KBM-7 (cell line): ENCODE data around the gene PPP2R5E.

Experiments
- DNase-seq: peaks from one replicate; pipeline ENCODE4 v3.0.0-alpha.2; 2015
- in situ Hi-C: fragments of 300-500 bp; cut with MboI; formaldehyde crosslinking; loops from 2 replicates; pipeline ENCODE4 v1.14.3; 2020; ENCODE audit warnings: low sequenced_read_pairs, low pct_unique_long_range_greater_than_20kb, mixed read lengths

PPP2R5E gene

DNA sequence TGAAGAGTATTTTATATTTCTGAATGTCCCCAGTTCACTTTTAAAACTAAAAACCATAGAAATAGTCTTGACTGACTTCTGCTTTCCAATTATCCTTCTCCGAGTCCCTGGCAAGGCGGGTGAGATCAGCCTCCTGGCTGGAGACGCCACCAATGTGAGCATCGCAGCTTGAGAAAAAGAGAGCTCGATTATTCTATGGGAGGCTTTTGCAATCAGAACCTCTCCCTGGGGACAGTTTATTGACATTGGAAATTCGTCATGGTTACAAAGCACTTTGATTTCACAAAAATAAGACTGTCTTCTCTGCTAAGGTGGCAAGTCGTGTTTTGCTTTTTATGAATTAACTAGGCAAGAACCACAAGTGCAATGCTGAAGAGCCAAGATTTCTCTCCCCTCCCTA, 200.8 kb downstream of the PPP2R5E start:
- no peak for DNase-seq
- in situ Hi-C loops = no loop called here

DNA sequence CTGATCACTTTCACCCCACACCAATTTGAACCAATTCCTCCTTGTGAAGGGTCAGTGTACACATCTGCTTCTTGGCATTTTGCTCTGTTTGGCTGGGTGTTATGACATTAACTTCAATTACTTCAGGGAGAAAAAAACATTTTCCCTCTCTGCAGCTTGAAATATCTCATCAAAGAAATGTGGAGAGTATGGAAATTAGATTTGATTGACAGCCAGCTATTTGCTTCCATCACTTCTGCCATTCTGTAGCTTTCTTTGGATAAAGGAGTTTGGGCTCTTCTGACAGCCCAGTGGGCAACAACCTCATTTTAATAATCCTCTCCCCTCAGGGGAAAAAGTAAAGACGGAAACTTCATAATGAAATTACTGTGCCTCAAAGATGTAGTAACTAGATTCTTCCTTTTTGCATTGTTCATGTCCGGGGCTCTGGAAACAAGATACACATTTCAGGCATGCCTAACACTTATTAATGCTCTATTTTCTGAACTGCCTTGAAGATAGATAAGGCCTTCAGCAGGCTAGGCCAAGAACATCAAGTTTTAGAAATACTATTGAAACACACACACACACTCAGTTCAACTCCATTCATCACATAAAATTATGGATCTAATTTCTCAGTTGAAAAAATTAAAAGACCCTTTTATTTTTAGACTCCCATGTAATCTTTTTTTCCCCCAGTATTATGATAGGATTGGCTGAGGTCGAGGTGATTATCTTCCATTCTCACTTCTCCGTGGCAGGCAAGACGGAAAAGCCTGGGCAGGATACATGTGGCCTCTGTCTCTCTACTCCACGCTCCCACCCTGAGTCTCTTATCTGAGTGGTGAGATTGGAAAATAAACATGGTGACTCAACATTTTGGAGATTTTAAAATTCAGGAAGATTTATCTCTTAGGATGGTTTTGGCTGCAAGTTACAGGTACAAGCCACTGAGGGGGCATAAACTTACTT, 214.1 kb downstream of the PPP2R5E start:
- in situ Hi-C loops = no loop called here
- no peak for DNase-seq

DNA sequence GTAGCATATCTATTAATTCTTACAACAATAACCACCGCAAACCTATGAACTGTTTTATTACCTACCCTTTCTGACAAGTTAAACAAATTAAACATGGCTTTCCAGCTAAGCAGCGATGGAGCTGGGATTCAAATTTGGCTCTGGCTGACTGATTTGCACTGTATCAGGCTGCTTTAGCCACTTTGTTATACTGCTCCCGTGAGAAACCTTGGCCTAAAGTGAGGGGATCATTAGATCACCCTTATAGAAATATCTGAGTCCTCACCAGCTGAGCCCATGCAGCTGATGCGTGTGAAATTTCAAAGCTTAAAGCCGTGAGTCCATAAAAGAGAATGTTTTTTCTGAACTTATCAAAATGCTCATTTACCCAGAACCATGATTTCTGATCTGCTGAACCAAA, 216.3 kb downstream of the PPP2R5E start:
- in situ Hi-C loops = no loop called here

GRCh38 chr14:63322897-63323573, 220.1 kb downstream of the PPP2R5E start:
- DNase-seq = no peak

More for the DNA sequence above, 216.3 kb downstream of the PPP2R5E start:
- DNase-seq = no peak

GRCh38 chr14:63322472-63322871, 220.7 kb downstream of the PPP2R5E start:
- no peak for DNase-seq
- in situ Hi-C loops = no loop called here

More at GRCh38 chr14:63322897-63323573, 220.1 kb downstream of the PPP2R5E start:
- in situ Hi-C loops = no loop called here
